ENCODE data around the gene PDPR. TPM values are rescaled to one million over a fixed set of nuclear protein-coding genes. Genes with fewer than 3 reads are reported as not detected.
"Not testable (repeated sequence)": the region's sequence is repeated elsewhere in the genome, so short reads cannot be mapped to it uniquely, and the experiment has no call there.

Gene PDPR
- total and polyA plus RNA-seq, 2 of the 8 experiments (the other 6 are each of a cell fraction or from before 2014, with no cell fraction given), result 40.2 to 43.1 TPM

- H4K8ac ChIP-seq (ENCODE audit: extremely low read depth, insufficient read depth, low read length); H3K79me1 ChIP-seq (ENCODE audit: low read depth, low read length); H3K18ac ChIP-seq (ENCODE audit: extremely low read depth, low read length); H2BK5ac ChIP-seq (ENCODE audit: low read depth, low read length); H3K23me2 ChIP-seq (ENCODE audit: low read depth, low read length); H2BK15ac ChIP-seq (ENCODE audit: low read length); H3K27me3 ChIP-seq (replicated peaks in 1 of 4; ENCODE audit: control insufficient read depth in 3 of 4, extremely low read depth in 1 of 4, insufficient read depth in 3 of 4, low read length in 3 of 4); H4K5ac ChIP-seq (ENCODE audit: insufficient read length, low read depth, low read length); H3K79me2 ChIP-seq (ENCODE audit: control insufficient read depth in 1 of 2, insufficient read depth in 2 of 2, low read length in 2 of 2); H3K4me2 ChIP-seq (ENCODE audit: insufficient read depth in 1 of 2, low read depth in 2 of 2, low read length in 2 of 2); H2AK5ac ChIP-seq (ENCODE audit: low read depth, low read length); H3K23ac ChIP-seq (ENCODE audit: insufficient read length); H3K4me1 ChIP-seq (replicated peaks in 1 of 4; ENCODE audit: control insufficient read depth in 3 of 4, insufficient read depth in 4 of 4, low read length in 3 of 4); H3K9me3 ChIP-seq (ENCODE audit: insufficient read depth in 2 of 2, low read depth in 1 of 2, low read length in 1 of 2); H2BK12ac ChIP-seq (ENCODE audit: low read depth, low read length); H4K20me1 ChIP-seq (replicated peaks in 1 of 2; ENCODE audit: control insufficient read depth in 1 of 2, insufficient read depth in 2 of 2, low read length in 2 of 2); H3K4ac ChIP-seq (replicated peaks; ENCODE audit: insufficient read length, low read depth, low read length); H2BK20ac ChIP-seq (ENCODE audit: low read length); FAIRE-seq; H3K56ac ChIP-seq (replicated peaks; ENCODE audit: insufficient read length, low read depth, low read length); H4K91ac ChIP-seq (replicated peaks; ENCODE audit: insufficient read length, low read length); H3K9ac ChIP-seq (replicated peaks in 1 of 4; ENCODE audit: extremely low read depth in 1 of 4, low read depth in 3 of 4, low read length in 3 of 4); H3K4me3 ChIP-seq (ENCODE audit: extremely low read depth in 1 of 4, insufficient read depth in 2 of 4, low read depth in 3 of 4, low read length in 4 of 4); H2BK120ac ChIP-seq (replicated peaks; ENCODE audit: low read depth, low read length); H3K14ac ChIP-seq (ENCODE audit: insufficient read length); CTCF ChIA-PET (ENCODE audit: partially characterized antibody); POLR2A ChIA-PET (ENCODE audit: partially characterized antibody); DNase-seq (ENCODE audit: low read depth in 1 of 2, low spot score in 2 of 2); H3K27ac ChIP-seq (ENCODE audit: low read depth, low read length); H2AFZ ChIP-seq (ENCODE audit: low read length): not testable (repeated sequence)
- peaks cover 6 to 40% (median 22%) of the 10 kb centered on the region in 4 experiments; a peak in 6 of 8 replicates for H3K36me3 ChIP-seq (ENCODE audit: control insufficient read depth in 2 of 4, insufficient read depth in 4 of 4, low read length in 3 of 4)
- WGBS, 2 experiments (ENCODE audit: extremely low coverage in 1 of 2, insufficient coverage in 1 of 2, insufficient read length in 1 of 2, insufficient replicate concordance in 2 of 2, low coverage in 1 of 2, low lambda C conversion rate in 2 of 2, missing lambda C conversion rate in 1 of 2), result 94% methylated on average over 10 of the region's 10 CpGs; no CpG with 5 or more reads in 1 of the 2 experiments
Measured at GRCh38 chr16:70142739-70143138, 28.6 kb downstream of the PDPR start.

- H3K79me2 ChIP-seq (ENCODE audit: control insufficient read depth in 1 of 2, insufficient read depth in 2 of 2, low read length in 2 of 2); H4K5ac ChIP-seq (ENCODE audit: insufficient read length, low read depth, low read length); H2AK5ac ChIP-seq (ENCODE audit: low read depth, low read length); H3K4me3 ChIP-seq (ENCODE audit: extremely low read depth in 1 of 4, insufficient read depth in 2 of 4, low read depth in 3 of 4, low read length in 4 of 4); H3K9ac ChIP-seq (replicated peaks in 1 of 4; ENCODE audit: extremely low read depth in 1 of 4, low read depth in 3 of 4, low read length in 3 of 4); CTCF ChIA-PET (ENCODE audit: partially characterized antibody); H4K20me1 ChIP-seq (replicated peaks in 1 of 2; ENCODE audit: control insufficient read depth in 1 of 2, insufficient read depth in 2 of 2, low read length in 2 of 2); H3K9me3 ChIP-seq (ENCODE audit: insufficient read depth in 2 of 2, low read depth in 1 of 2, low read length in 1 of 2); H3K23ac ChIP-seq (ENCODE audit: insufficient read length); H2BK15ac ChIP-seq (ENCODE audit: low read length); FAIRE-seq; DNase-seq (ENCODE audit: low read depth in 1 of 2, low spot score in 2 of 2); H2AFZ ChIP-seq (ENCODE audit: low read length); H3K4ac ChIP-seq (replicated peaks; ENCODE audit: insufficient read length, low read depth, low read length); H3K27ac ChIP-seq (ENCODE audit: low read depth, low read length); H2BK120ac ChIP-seq (replicated peaks; ENCODE audit: low read depth, low read length); H3K23me2 ChIP-seq (ENCODE audit: low read depth, low read length); POLR2A ChIA-PET (ENCODE audit: partially characterized antibody); H3K56ac ChIP-seq (replicated peaks; ENCODE audit: insufficient read length, low read depth, low read length); H3K4me1 ChIP-seq (replicated peaks in 1 of 4; ENCODE audit: control insufficient read depth in 3 of 4, insufficient read depth in 4 of 4, low read length in 3 of 4); H3K79me1 ChIP-seq (ENCODE audit: low read depth, low read length); H3K4me2 ChIP-seq (ENCODE audit: insufficient read depth in 1 of 2, low read depth in 2 of 2, low read length in 2 of 2); H3K14ac ChIP-seq (ENCODE audit: insufficient read length); H2BK20ac ChIP-seq (ENCODE audit: low read length); H4K8ac ChIP-seq (ENCODE audit: extremely low read depth, insufficient read depth, low read length); H3K27me3 ChIP-seq (replicated peaks in 1 of 4; ENCODE audit: control insufficient read depth in 3 of 4, extremely low read depth in 1 of 4, insufficient read depth in 3 of 4, low read length in 3 of 4); H4K91ac ChIP-seq (replicated peaks; ENCODE audit: insufficient read length, low read length); H2BK12ac ChIP-seq (ENCODE audit: low read depth, low read length); H2BK5ac ChIP-seq (ENCODE audit: low read depth, low read length); H3K18ac ChIP-seq (ENCODE audit: extremely low read depth, low read length): not testable (repeated sequence)
- 86% methylated on average over 9 of the region's 9 CpGs; no CpG with 5 or more reads in 1 of the 2 experiments for WGBS, 2 experiments (ENCODE audit: extremely low coverage in 1 of 2, insufficient coverage in 1 of 2, insufficient read length in 1 of 2, insufficient replicate concordance in 2 of 2, low coverage in 1 of 2, low lambda C conversion rate in 2 of 2, missing lambda C conversion rate in 1 of 2)
- peaks cover 8 to 46% (median 26%) of the 10 kb centered on the region in 4 experiments; a peak in 6 of 8 replicates for H3K36me3 ChIP-seq (ENCODE audit: control insufficient read depth in 2 of 4, insufficient read depth in 4 of 4, low read length in 3 of 4)
Measured at GRCh38 chr16:70143231-70143895, 29.2 kb downstream of the PDPR start.
